Trophoblast cell (in vitro differentiated cells and primary cell): ENCODE results near the gene GOLGA1.

Experiments
- DNase-seq, 2 donors: peaks; one replicate each; pipeline ENCODE4 v3.0.0-alpha.2; 2016
- H2AFZ ChIP-seq: 2 replicates; pipeline ENCODE4 v1.6.1; 2013; ENCODE audit warnings: low read length, moderate library complexity, mild to moderate bottlenecking; ENCODE audit not compliant: insufficient read depth, poor library complexity
- H2AK5ac ChIP-seq: 2 replicates; pipeline ENCODE4 v1.6.1; 2013; ENCODE audit warnings: mild to moderate bottlenecking, low read length
- H2BK120ac ChIP-seq: 2 replicates; pipeline ENCODE4 v1.6.1; 2013; ENCODE audit warnings: low read length, mild to moderate bottlenecking, moderate library complexity; ENCODE audit not compliant: insufficient read depth, poor library complexity
- H2BK12ac ChIP-seq: 2 replicates; pipeline ENCODE4 v1.6.1; 2013; ENCODE audit warnings: mild to moderate bottlenecking, low read length, moderate library complexity
- H2BK5ac ChIP-seq: 2 replicates; pipeline ENCODE4 v1.6.1; 2013; ENCODE audit warnings: low read length, low read depth, moderate library complexity, mild to moderate bottlenecking; ENCODE audit not compliant: poor library complexity
- H3K14ac ChIP-seq: 2 replicates; pipeline ENCODE4 v1.6.1; 2013; ENCODE audit warnings: mild to moderate bottlenecking, low read length
- H3K18ac ChIP-seq: 2 replicates; pipeline ENCODE4 v1.6.1; 2013; ENCODE audit warnings: mild to moderate bottlenecking, low read length
- H3K23ac ChIP-seq: 2 replicates; pipeline ENCODE4 v1.6.1; 2013; ENCODE audit warnings: low read length
- H3K27ac ChIP-seq: 2 replicates; pipeline ENCODE4 v1.5.1; 2013; ENCODE audit warnings: low read depth, mild to moderate bottlenecking, inconsistent platforms, low read length, moderate library complexity
- H3K27me3 ChIP-seq: 2 replicates; pipeline ENCODE4 v1.6.1; 2013; ENCODE audit warnings: inconsistent platforms, mild to moderate bottlenecking, low read length, moderate library complexity; ENCODE audit not compliant: insufficient read depth
- H3K36me3 ChIP-seq, 2 experiments: 1 replicate in 1 of 2; 2 replicates in 1 of 2; pipeline ENCODE4 v1.6.1; 2013; ENCODE audit warnings: low read length in 2 of 2, mild to moderate bottlenecking in 2 of 2, moderate library complexity in 1 of 2; ENCODE audit not compliant: insufficient read depth in 2 of 2, control insufficient read depth in 1 of 2
- H3K4ac ChIP-seq: 2 replicates; pipeline ENCODE4 v1.6.1; 2013; ENCODE audit warnings: low read depth, mild to moderate bottlenecking, low read length, moderate library complexity
- H3K4me1 ChIP-seq, 2 experiments: 1 replicate in 1 of 2; 2 replicates in 1 of 2; pipeline ENCODE4 v1.6.1; 2013; ENCODE audit warnings: low read length in 2 of 2, mild to moderate bottlenecking in 2 of 2, moderate library complexity in 1 of 2; ENCODE audit not compliant: insufficient read depth in 2 of 2, control insufficient read depth in 1 of 2
- H3K4me2 ChIP-seq: 2 replicates; pipeline ENCODE4 v1.6.1; 2013; ENCODE audit warnings: inconsistent platforms, mild to moderate bottlenecking, low read length, moderate library complexity
- H3K4me3 ChIP-seq: 2 replicates; pipeline ENCODE4 v1.5.1; 2013; ENCODE audit warnings: mild to moderate bottlenecking, low read depth, low read length, inconsistent platforms
- H3K79me1 ChIP-seq: one replicate; pipeline ENCODE4 v1.6.1; 2013; ENCODE audit warnings: low read length
- H3K79me2 ChIP-seq: 2 replicates; pipeline ENCODE4 v1.6.1; 2013; ENCODE audit warnings: low read length, mild to moderate bottlenecking; ENCODE audit not compliant: control insufficient read depth, insufficient read depth, poor library complexity
- H3K9ac ChIP-seq: 2 replicates; pipeline ENCODE4 v1.6.1; 2013; ENCODE audit warnings: mild to moderate bottlenecking, low read length
- H3K9me3 ChIP-seq: 2 replicates; pipeline ENCODE4 v1.6.1; 2013; ENCODE audit warnings: low read depth, mild to moderate bottlenecking, control low read depth, inconsistent platforms, low read length; ENCODE audit not compliant: insufficient read depth
- H4K12ac ChIP-seq: 2 replicates; pipeline ENCODE4 v1.6.1; 2013; ENCODE audit warnings: low read depth, mild to moderate bottlenecking, low read length, moderate library complexity
- H4K8ac ChIP-seq: 2 replicates; pipeline ENCODE4 v1.6.1; 2013; ENCODE audit warnings: low read depth, mild to moderate bottlenecking, low read length, moderate library complexity
- H4K91ac ChIP-seq: one replicate; pipeline ENCODE4 v1.6.1; 2013; ENCODE audit warnings: low read depth, mild to moderate bottlenecking, low read length, moderate library complexity
- WGBS: extraction: QIAGEN DNeasy Blood & Tissue Kit; methylation state at CpG from one replicate; pipeline ENCODE4 v1.1.7; 2013; ENCODE audit warnings: missing lambda C conversion rate; ENCODE audit not compliant: insufficient read length, insufficient coverage; ENCODE audit errors: extremely low coverage; 5-methylcytosine and 5-hydroxymethylcytosine counted together

The GOLGA1 gene

DNA sequence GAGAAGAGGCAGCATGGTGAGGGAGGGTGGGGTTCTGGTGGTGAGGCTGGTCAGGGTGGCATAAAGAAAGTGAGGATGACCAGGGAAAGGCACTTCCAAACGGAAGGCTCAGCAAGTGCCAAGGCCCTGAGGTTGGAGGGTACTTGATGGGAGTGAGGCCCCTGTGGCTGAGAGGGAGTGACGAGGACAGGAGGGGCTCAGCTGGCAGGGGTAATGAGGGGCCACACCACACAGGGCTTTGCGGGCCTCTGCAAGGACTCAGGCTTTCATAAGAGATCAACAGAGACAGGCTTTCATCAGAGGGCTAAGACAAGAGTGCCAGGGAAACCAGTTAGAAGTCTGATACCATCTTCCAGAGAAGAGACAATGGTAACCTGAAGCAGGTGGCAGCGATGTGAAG lies 55.3 kb downstream of the GOLGA1 start:
- H2AK5ac ChIP-seq: no peak overlapping the region
- no peak overlapping the region for H2BK5ac ChIP-seq
- no peak overlapping the region for H2BK120ac ChIP-seq
- no peak overlapping the region for H2AFZ ChIP-seq
- H3K79me2 ChIP-seq: no peaks in the 10 kb centered on the region
- no peak overlapping the region for H3K23ac ChIP-seq
- no peak overlapping the region for H3K9ac ChIP-seq
- no peak overlapping the region for H3K4me2 ChIP-seq
- DNase-seq: no peak
- H3K79me1 ChIP-seq: no peaks in the 10 kb centered on the region
- H3K14ac ChIP-seq: no peak overlapping the region
- no peak overlapping the region for H4K91ac ChIP-seq
- no peak overlapping the region for H3K4me3 ChIP-seq
- H4K8ac ChIP-seq: no peak overlapping the region
- no peak overlapping the region for H3K4ac ChIP-seq
- no peak overlapping the region for H4K12ac ChIP-seq
- no peak overlapping the region for H2BK12ac ChIP-seq
- no peak overlapping the region for H3K18ac ChIP-seq
- no peak overlapping the region for H3K27ac ChIP-seq
- WGBS: no CpG with 5 or more reads among the region's 4 CpGs
- H3K4me1 ChIP-seq: no peaks in the 10 kb centered on the region
- H3K9me3 ChIP-seq: peaks cover 3% of the 10 kb centered on the region
- no peaks in the 10 kb centered on the region for H3K27me3 ChIP-seq
- H3K36me3 ChIP-seq: peaks cover 42 to 64% of the 10 kb centered on the region in 2 experiments

DNA sequence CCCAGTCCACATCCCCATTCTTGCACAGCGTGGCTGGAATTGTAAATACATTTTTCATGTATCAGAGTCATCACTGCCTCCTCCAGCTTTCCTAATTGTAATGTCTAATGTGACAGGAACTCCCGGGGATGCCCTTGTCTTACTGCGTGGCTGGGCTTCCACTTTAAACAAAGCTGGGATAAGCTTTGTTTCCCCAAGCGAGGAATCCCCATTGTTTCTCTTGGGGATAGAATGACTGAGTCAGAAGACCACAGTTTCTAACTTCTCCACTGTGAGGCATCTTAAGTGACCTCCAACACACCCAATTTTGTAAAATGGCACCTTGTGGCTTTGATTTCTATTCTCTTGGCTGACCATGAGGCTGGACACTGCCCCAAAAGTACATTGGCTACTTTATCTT lies 56.5 kb downstream of the GOLGA1 start:
- H4K91ac ChIP-seq: no peak overlapping the region
- H3K4ac ChIP-seq: no peak overlapping the region

GRCh38 chr9:124882231-124882630 lies 58.7 kb downstream of the GOLGA1 start:
- Histone ChIP-seq H3K9ac (no peak overlapping the region), H4K91ac (no peak overlapping the region), H2BK5ac (no peak overlapping the region), H3K4me1 (no peaks in the 10 kb centered on the region), H4K8ac (no peak overlapping the region), H3K23ac (no peak overlapping the region), H3K79me2 (no peaks in the 10 kb centered on the region), H3K79me1 (no peaks in the 10 kb centered on the region), H2BK12ac (no peak overlapping the region), H3K27me3 (no peaks in the 10 kb centered on the region), H3K27ac (no peak overlapping the region), H3K14ac (no peak overlapping the region), H3K4me2 (no peak overlapping the region), H3K18ac (no peak overlapping the region), H2AK5ac (no peak overlapping the region), H2BK120ac (no peak overlapping the region), H4K12ac (no peak overlapping the region), H3K36me3 (peaks cover 36 to 59% of the 10 kb centered on the region in 2 experiments), H3K9me3 (peaks cover 5% of the 10 kb centered on the region), H2AFZ (no peak overlapping the region), H3K4ac (no peak overlapping the region), H3K4me3 (peak overlapping the region; percentile 2)
- no peak for DNase-seq
- WGBS: no CpG with 5 or more reads among the region's 13 CpGs

More for the DNA sequence above, 56.5 kb downstream of the GOLGA1 start:
- Histone ChIP-seq H2AFZ (no peak overlapping the region), H3K79me2 (no peaks in the 10 kb centered on the region), H3K36me3 (peaks cover 39 to 62% of the 10 kb centered on the region in 2 experiments), H3K23ac (no peak overlapping the region), H3K14ac (no peak overlapping the region), H4K8ac (no peak overlapping the region), H2AK5ac (no peak overlapping the region), H3K9ac (no peak overlapping the region), H3K79me1 (no peaks in the 10 kb centered on the region), H3K9me3 (peaks cover 5% of the 10 kb centered on the region), H3K4me3 (no peak overlapping the region), H4K12ac (no peak overlapping the region), H3K18ac (no peak overlapping the region), H2BK120ac (no peak overlapping the region), H3K4me1 (no peaks in the 10 kb centered on the region), H3K27me3 (no peaks in the 10 kb centered on the region), H3K4me2 (no peak overlapping the region), H2BK12ac (no peak overlapping the region), H3K27ac (no peak overlapping the region), H2BK5ac (no peak overlapping the region)
- WGBS: no CpG with 5 or more reads among the region's 4 CpGs
- DNase-seq: no peak

- Histone ChIP-seq H3K4me3 (no peak overlapping the region), H3K4ac (no peak overlapping the region), H3K27ac (no peak overlapping the region), H3K36me3 (peaks cover 37 to 57% of the 10 kb centered on the region in 2 experiments), H2BK5ac (no peak overlapping the region), H2BK12ac (no peak overlapping the region), H4K91ac (no peak overlapping the region), H4K8ac (no peak overlapping the region), H3K18ac (no peak overlapping the region), H3K23ac (no peak overlapping the region), H3K79me1 (no peaks in the 10 kb centered on the region), H3K14ac (no peak overlapping the region), H2AK5ac (no peak overlapping the region), H2BK120ac (no peak overlapping the region), H2AFZ (no peak overlapping the region), H3K4me2 (no peak overlapping the region), H3K4me1 (no peaks in the 10 kb centered on the region), H4K12ac (no peak overlapping the region), H3K79me2 (no peaks in the 10 kb centered on the region), H3K9ac (no peak overlapping the region), H3K9me3 (peaks cover 3% of the 10 kb centered on the region), H3K27me3 (no peaks in the 10 kb centered on the region)
- DNase-seq: no peak
- no CpG with 5 or more reads among the region's 16 CpGs for WGBS
Measured at GRCh38 chr9:124881138-124881743, 59.6 kb downstream of the GOLGA1 start.
